HEK293T (cell line): ENCODE measurements around the gene ONECUT1.

Experiments used
- CTCF ChIA-PET: fragments of 350-600 bp; formaldehyde crosslinking; extraction: SDS; loops from one replicate; lab custom pipeline; 2021; ENCODE audit warnings: antibody characterized with exemption, inconsistent platforms; lab: Yijun Ruan, JAX
- POLR2A ChIA-PET: fragments of 350-600 bp; formaldehyde crosslinking; extraction: SDS; loops from one replicate; lab custom pipeline; 2020; ENCODE audit warnings: antibody characterized with exemption, inconsistent platforms; lab: Yijun Ruan, JAX
- DNase-seq: peaks from one replicate; pipeline ENCODE4 v3.0.0; 2012; ENCODE audit warnings: mixed read lengths; ENCODE audit errors: extremely low spot score
- ARNT ChIP-seq: fragments of 450-650 bp; IDR thresholded peaks from 2 replicates; pipeline ENCODE4 v1.6.1; 2017; ENCODE audit warnings: mild to moderate bottlenecking
- BHLHE40 ChIP-seq: fragments of 450-650 bp; IDR thresholded peaks from 2 replicates; pipeline ENCODE4 v1.6.1; 2016; ENCODE audit warnings: mild to moderate bottlenecking, moderate library complexity, borderline replicate concordance
- CTBP1 ChIP-seq: fragments of 450-650 bp; IDR thresholded peaks from 2 replicates; pipeline ENCODE4 v1.6.1; 2016; ENCODE audit warnings: borderline replicate concordance
- ELF4 ChIP-seq: fragments of 450-650 bp; IDR thresholded peaks from 2 replicates; pipeline ENCODE4 v1.6.1; 2017; ENCODE audit warnings: antibody characterized with exemption
- FOXA1 ChIP-seq: fragments of 450-650 bp; IDR thresholded peaks from 2 replicates; pipeline ENCODE4 v1.6.1; 2016; ENCODE audit warnings: mild to moderate bottlenecking
- FOXK2 ChIP-seq: fragments of 450-650 bp; IDR thresholded peaks from 2 replicates; pipeline ENCODE4 v1.6.1; 2016; ENCODE audit warnings: mild to moderate bottlenecking
- FOXM1 ChIP-seq: fragments of 450-650 bp; IDR thresholded peaks from 2 replicates; pipeline ENCODE4 v1.6.1; 2017; ENCODE audit warnings: mild to moderate bottlenecking, borderline replicate concordance
- HDGF ChIP-seq: fragments of 450-650 bp; IDR thresholded peaks from 2 replicates; pipeline ENCODE4 v1.6.1; 2017; ENCODE audit warnings: antibody characterized with exemption, borderline replicate concordance
- L3MBTL2 ChIP-seq: fragments of 450-650 bp; conservative IDR thresholded peaks from 2 replicates; pipeline ENCODE4 v1.6.1; 2016; ENCODE audit warnings: mild to moderate bottlenecking
- LEF1 ChIP-seq: fragments of 450-650 bp; IDR thresholded peaks from 2 replicates; pipeline ENCODE4 v1.6.1; 2017; ENCODE audit warnings: mild to moderate bottlenecking, borderline replicate concordance
- NFRKB ChIP-seq: fragments of 450-650 bp; IDR thresholded peaks from 2 replicates; pipeline ENCODE4 v1.6.1; 2016; ENCODE audit warnings: mild to moderate bottlenecking, moderate library complexity
- SP1 ChIP-seq: fragments of 450-650 bp; IDR thresholded peaks from 2 replicates; pipeline ENCODE4 v1.6.1; 2017
- SUZ12 ChIP-seq: fragments of 450-650 bp; IDR thresholded peaks from 2 replicates; pipeline ENCODE4 v1.6.1; 2016; ENCODE audit warnings: mild to moderate bottlenecking
- TARDBP ChIP-seq: fragments of 450-650 bp; IDR thresholded peaks from 2 replicates; pipeline ENCODE4 v1.6.1; 2016
- ZNF384 ChIP-seq: fragments of 450-650 bp; IDR thresholded peaks from 2 replicates; pipeline ENCODE4 v1.6.1; 2016
- TF ChIP-seq, protein P1 (sequence below): fragments of 450-650 bp; IDR thresholded peaks from 2 replicates; pipeline ENCODE4 v1.6.1; 2016

ONECUT1 gene

DNA sequence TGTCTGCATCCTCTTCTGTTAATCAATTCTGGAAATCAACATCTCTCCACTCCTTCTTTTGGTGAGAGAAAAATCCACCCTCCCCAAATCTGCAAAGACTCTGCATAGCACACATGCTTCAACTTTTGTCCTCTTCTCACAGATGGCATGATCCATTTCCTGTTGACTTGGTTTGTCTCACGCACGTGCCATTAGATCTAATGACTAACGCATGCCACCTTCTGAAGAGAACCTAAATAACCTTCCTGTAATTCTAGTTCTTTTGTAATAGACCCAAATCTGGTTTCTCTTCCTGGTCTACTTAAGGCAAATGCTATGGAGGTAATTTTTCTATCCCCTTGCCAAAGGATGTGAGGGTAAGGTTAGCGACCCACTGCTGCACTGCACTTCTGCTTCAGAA, 60.0 kb downstream of the ONECUT1 start:
- POLR2A ChIA-PET, result no interaction called here
- TF ChIP-seq NFRKB, result no peak
- TF ChIP-seq ELF4, result no peak
- no peak for TF ChIP-seq CTBP1
- TF ChIP-seq SP1, result no peak
- TF ChIP-seq, protein P1, sequence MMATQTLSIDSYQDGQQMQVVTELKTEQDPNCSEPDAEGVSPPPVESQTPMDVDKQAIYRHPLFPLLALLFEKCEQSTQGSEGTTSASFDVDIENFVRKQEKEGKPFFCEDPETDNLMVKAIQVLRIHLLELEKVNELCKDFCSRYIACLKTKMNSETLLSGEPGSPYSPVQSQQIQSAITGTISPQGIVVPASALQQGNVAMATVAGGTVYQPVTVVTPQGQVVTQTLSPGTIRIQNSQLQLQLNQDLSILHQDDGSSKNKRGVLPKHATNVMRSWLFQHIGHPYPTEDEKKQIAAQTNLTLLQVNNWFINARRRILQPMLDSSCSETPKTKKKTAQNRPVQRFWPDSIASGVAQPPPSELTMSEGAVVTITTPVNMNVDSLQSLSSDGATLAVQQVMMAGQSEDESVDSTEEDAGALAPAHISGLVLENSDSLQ, result no peak
- TF ChIP-seq HDGF, result no peak
- no peak for TF ChIP-seq TARDBP
- TF ChIP-seq L3MBTL2, result no peak
- TF ChIP-seq FOXM1, result no peak
- no peak for TF ChIP-seq BHLHE40
- no peak for TF ChIP-seq LEF1
- no peak for TF ChIP-seq ZNF384
- no peak for TF ChIP-seq FOXK2
- no peak for TF ChIP-seq SUZ12
- TF ChIP-seq FOXA1, result no peak
- no peak for TF ChIP-seq ARNT
- DNase-seq, result no peak
- CTCF ChIA-PET, result no interaction called here

DNA sequence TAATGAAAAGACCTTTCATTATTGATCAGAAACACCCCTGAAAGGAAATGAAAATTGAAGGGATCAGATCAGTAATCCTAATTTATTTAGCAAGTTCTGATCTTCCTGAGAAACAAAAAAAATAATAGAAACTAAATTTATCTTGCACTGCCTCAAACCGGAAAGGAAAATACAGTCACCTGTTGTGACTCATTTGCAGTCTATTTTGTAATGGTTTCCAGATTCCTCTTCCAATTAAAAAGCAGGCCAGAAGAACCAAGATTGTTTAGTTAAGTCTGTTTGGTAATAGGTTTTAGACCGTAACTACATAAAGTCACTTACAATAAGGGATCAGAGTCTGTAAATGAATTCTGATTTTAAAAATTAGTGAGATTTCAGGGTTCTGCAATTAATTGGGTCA, 61.2 kb downstream of the ONECUT1 start:
- ChIA-PET POLR2A (no interaction called here), CTCF (no interaction called here)
- DNase-seq, result no peak
- TF ChIP-seq FOXM1 (no peak), LEF1 (no peak), BHLHE40 (no peak), CTBP1 (no peak), L3MBTL2 (no peak), ZNF384 (no peak), FOXK2 (no peak), FOXA1 (no peak), ARNT (no peak), TARDBP (no peak), SUZ12 (no peak), SP1 (no peak), HDGF (no peak), NFRKB (no peak), ELF4 (no peak)
- TF ChIP-seq, protein P1, result no peak

DNA sequence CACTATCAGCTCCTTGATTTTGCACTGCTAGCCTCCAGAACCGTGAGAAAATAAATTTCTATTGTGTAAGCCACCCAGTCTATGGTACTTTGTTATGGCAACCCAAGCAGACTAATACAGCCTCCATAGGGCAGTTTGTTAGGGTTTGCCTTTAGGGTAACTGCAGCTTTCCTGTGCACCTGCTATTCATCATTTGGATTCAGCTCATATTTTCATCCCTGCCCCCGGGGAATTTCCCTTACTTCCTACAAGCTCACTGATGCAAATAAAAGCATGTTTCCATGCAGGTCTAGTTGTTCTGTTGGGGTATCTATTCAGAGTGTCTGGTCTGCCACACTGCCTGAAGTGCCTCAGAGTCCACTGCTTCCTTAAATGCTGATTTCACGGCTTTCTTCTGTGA, 62.3 kb downstream of the ONECUT1 start:
- no peak for DNase-seq
- no peak for TF ChIP-seq FOXK2
- ChIA-PET CTCF (interaction anchor here (0.6 kb wide), 1 partner anchor 11 kb away, joined by 3 read pairs; no protein-coding TSS in a partner anchor), POLR2A (no interaction called here)

DNA sequence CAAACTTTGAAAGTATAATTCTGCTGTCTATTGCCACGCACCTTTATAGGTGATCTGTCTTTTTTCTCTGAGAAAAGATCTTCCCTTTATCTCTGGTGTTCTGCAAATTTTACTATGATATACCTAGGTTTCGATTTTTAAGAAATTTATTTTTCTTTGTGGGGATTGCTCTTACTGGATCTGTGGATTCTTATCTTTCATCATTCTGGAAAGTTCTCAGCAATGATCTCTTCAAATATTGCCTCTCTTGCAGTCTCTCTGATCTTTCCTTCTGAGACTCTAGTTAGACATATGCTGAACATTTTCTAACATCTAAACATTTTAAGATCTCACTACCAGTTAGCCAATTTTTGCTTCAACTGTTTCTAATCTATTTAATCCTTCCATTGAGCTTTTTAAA, 63.9 kb downstream of the ONECUT1 start:
- ChIA-PET POLR2A (no interaction called here), CTCF (interaction anchor here (0.5 kb wide), 1 partner anchor 395 kb away, joined by 6 read pairs; no protein-coding TSS in a partner anchor)
- TF ChIP-seq FOXK2 (no peak), ELF4 (no peak), NFRKB (no peak), ARNT (no peak), HDGF (no peak), BHLHE40 (no peak), TARDBP (no peak)
- DNase-seq, result no peak

DNA sequence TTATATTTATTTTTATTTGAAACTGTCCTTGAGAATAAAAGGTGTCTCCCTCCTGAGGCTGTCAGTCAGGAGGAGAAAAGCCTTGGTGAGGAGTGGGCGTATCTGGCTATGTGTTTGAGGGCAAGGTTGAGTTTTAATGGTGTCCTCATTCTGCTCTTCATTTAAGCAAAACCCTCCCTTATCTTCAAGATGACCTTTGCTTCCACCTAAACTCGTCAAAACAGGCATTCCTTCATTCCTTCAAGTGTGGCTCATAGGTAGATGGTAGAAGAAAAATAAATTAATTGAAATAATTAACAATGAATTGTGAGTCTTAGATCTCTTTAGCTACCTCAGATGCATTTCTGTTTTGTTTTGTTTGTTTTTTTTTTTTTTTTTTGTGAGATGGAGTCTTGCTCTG, 71.6 kb downstream of the ONECUT1 start:
- TF ChIP-seq SUZ12, result no peak
- no peak for TF ChIP-seq FOXM1
- no peak for DNase-seq
- ChIA-PET CTCF (no interaction called here), POLR2A (interaction anchor here (1.2 kb wide), 1 partner anchor 9 kb away, joined by 3 read pairs; no protein-coding TSS in a partner anchor)

DNA sequence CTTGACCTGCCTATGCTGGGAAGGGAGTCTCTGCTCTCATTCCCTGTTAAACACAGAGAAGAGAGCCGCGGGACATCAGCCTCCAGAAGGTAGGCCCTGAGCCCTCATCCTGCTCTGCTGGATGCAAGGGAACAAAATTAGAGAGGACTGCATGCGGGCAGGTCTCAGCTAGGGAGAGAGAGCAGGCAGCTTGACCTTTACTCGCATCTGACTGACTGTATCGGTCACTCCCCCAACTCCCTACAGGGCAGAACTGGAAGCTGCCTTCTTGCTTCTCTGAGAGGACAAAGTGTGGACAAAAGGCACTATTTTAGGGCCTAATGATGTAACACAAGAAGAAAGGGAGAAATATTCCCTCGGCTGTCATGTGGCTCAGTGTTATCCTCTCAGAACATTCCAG, 72.2 kb downstream of the ONECUT1 start:
- no peak for DNase-seq
- POLR2A ChIA-PET, result interaction anchor here (1.2 kb wide), 1 partner anchor 8 kb away, joined by 3 read pairs; no protein-coding TSS in a partner anchor
- CTCF ChIA-PET, result no interaction called here
- TF ChIP-seq FOXA1, result no peak
- no peak for TF ChIP-seq ELF4
- TF ChIP-seq ARNT, result no peak
- no peak for TF ChIP-seq FOXM1
- TF ChIP-seq L3MBTL2, result no peak
- TF ChIP-seq HDGF, result no peak
- no peak for TF ChIP-seq SP1
- no peak for TF ChIP-seq CTBP1
- TF ChIP-seq LEF1, result no peak

DNA sequence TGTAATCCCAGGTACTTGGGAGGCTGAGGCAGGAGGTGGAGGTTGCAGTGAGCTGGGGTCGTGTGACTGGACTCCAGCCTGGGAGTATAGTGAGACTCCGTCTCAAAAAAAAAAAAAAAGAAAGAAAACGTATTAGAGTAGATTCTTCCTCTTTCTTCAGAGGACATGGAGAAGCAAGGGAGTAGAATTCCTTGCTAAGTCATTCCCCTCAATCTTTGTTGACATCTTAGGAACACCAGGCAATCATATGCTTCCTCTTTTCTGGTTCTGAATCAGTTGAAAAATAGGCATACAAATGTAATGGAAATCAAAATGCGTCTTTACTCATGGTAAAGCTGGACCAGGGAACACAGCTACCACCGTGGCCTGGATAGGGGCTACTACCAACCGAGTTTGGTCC, 72.7 kb downstream of the ONECUT1 start:
- DNase-seq, result no peak
- TF ChIP-seq SUZ12 (no peak), NFRKB (no peak), ZNF384 (no peak), FOXM1 (no peak), ARNT (no peak), TARDBP (no peak), BHLHE40 (no peak), CTBP1 (no peak), ELF4 (no peak), FOXA1 (no peak), SP1 (no peak), FOXK2 (no peak), LEF1 (no peak), HDGF (no peak), L3MBTL2 (no peak)
- TF ChIP-seq, protein P1, result no peak
- POLR2A ChIA-PET, result no interaction called here
- CTCF ChIA-PET, result no interaction called here
